Measurements from ENCODE around the gene NUDT17. TPM values are rescaled to one million over a fixed set of nuclear protein-coding genes. Genes with fewer than 3 reads are reported as not detected.

Gene NUDT17
- total and polyA plus RNA-seq, 2 of the 8 experiments (the other 6 are each of a cell fraction or from before 2014, with no cell fraction given): 2.7 to 4.1 TPM

- DNase-seq (ENCODE audit: low read depth in 1 of 2, low spot score in 2 of 2) (no peak), FAIRE-seq (no peak)
- Histone ChIP-seq H2BK15ac (ENCODE audit: low read length) (no peak overlapping the region), H4K5ac (ENCODE audit: insufficient read length, low read depth, low read length) (no peak overlapping the region), H3K23ac (ENCODE audit: insufficient read length) (no peak overlapping the region), H3K79me2 (ENCODE audit: control insufficient read depth in 1 of 2, insufficient read depth in 2 of 2, low read length in 2 of 2) (no peaks in the 10 kb centered on the region), H3K4me3 (ENCODE audit: extremely low read depth in 1 of 4, insufficient read depth in 2 of 4, low read depth in 3 of 4, low read length in 4 of 4) (no peak overlapping the region), H3K4me2 (ENCODE audit: insufficient read depth in 1 of 2, low read depth in 2 of 2, low read length in 2 of 2) (no peak overlapping the region; a peak in 1 of 4 replicates), H3K27me3 (replicated peaks in 1 of 4; ENCODE audit: control insufficient read depth in 3 of 4, extremely low read depth in 1 of 4, insufficient read depth in 3 of 4, low read length in 3 of 4) (peaks cover 0 to 21% (median 15%) of the 10 kb centered on the region in 4 experiments; a peak in 6 of 7 replicates), H3K36me3 (ENCODE audit: control insufficient read depth in 2 of 4, insufficient read depth in 4 of 4, low read length in 3 of 4) (no peaks in the 10 kb centered on the region), H2AFZ (ENCODE audit: low read length) (no peak overlapping the region), H4K8ac (ENCODE audit: extremely low read depth, insufficient read depth, low read length) (no peak overlapping the region), H4K91ac (replicated peaks; ENCODE audit: insufficient read length, low read length) (no peak overlapping the region), H3K4ac (replicated peaks; ENCODE audit: insufficient read length, low read depth, low read length) (no peak overlapping the region), H3K9me3 (ENCODE audit: insufficient read depth in 2 of 2, low read depth in 1 of 2, low read length in 1 of 2) (no peaks in the 10 kb centered on the region), H3K18ac (ENCODE audit: extremely low read depth, low read length) (no peak overlapping the region), H2BK5ac (ENCODE audit: low read depth, low read length) (no peak overlapping the region), H3K14ac (ENCODE audit: insufficient read length) (no peak overlapping the region), H3K4me1 (replicated peaks in 1 of 4; ENCODE audit: control insufficient read depth in 3 of 4, insufficient read depth in 4 of 4, low read length in 3 of 4) (peaks cover 0 to 6% (median 0%) of the 10 kb centered on the region in 4 experiments; a peak in 3 of 7 replicates), H3K79me1 (ENCODE audit: low read depth, low read length) (no peaks in the 10 kb centered on the region), H3K27ac (ENCODE audit: low read depth, low read length) (no peak overlapping the region), H3K23me2 (ENCODE audit: low read depth, low read length) (peaks cover 5% of the 10 kb centered on the region; the same call in 1 of the 2 replicates), H2BK12ac (ENCODE audit: low read depth, low read length) (no peak overlapping the region), H2BK120ac (replicated peaks; ENCODE audit: low read depth, low read length) (no peak overlapping the region), H2BK20ac (ENCODE audit: low read length) (no peak overlapping the region), H3K56ac (replicated peaks; ENCODE audit: insufficient read length, low read depth, low read length) (no peak overlapping the region), H3K9ac (replicated peaks in 1 of 4; ENCODE audit: extremely low read depth in 1 of 4, low read depth in 3 of 4, low read length in 3 of 4) (no peak overlapping the region), H2AK5ac (ENCODE audit: low read depth, low read length) (no peak overlapping the region), H4K20me1 (replicated peaks in 1 of 2; ENCODE audit: control insufficient read depth in 1 of 2, insufficient read depth in 2 of 2, low read length in 2 of 2) (no peaks in the 10 kb centered on the region)
- CTCF ChIA-PET (ENCODE audit: partially characterized antibody): interaction anchor here (3.8 to 5.0 kb wide), 2 partner anchors 12 to 26 kb away, joined by 18 to 19 read pairs; partner anchors contain the start of gene ITGA10
- POLR2A ChIA-PET (ENCODE audit: partially characterized antibody): interaction anchor here (1.0 to 1.3 kb wide), 2 partner anchors 8 to 40 kb away, joined by 3 read pairs; no protein-coding TSS in a partner anchor
- 63% methylated on average over 1 of the region's 1 CpG; no CpG with 5 or more reads in 1 of the 2 experiments for WGBS, 2 experiments (ENCODE audit: extremely low coverage in 1 of 2, insufficient coverage in 1 of 2, insufficient read length in 1 of 2, insufficient replicate concordance in 2 of 2, low coverage in 1 of 2, low lambda C conversion rate in 2 of 2, missing lambda C conversion rate in 1 of 2)
- TF ChIP-seq SIN3A (conservative IDR thresholded peaks at IDR 0.05 in 1 of 2, IDR thresholded peaks at IDR 0.05 in 1 of 2; ENCODE audit: low read depth in 1 of 2, low read length in 2 of 2) (no peak), USF2 (IDR thresholded peaks at IDR 0.05; ENCODE audit: low read length) (no peak), HDAC2 (IDR thresholded peaks at IDR 0.05; ENCODE audit: borderline replicate concordance in 1 of 2, low read depth in 2 of 2, low read length in 2 of 2) (no peak), ATF2 (IDR thresholded peaks at IDR 0.05; ENCODE audit: low read length) (no peak), RAD21 (IDR thresholded peaks at IDR 0.05 in 1 of 2, conservative IDR thresholded peaks at IDR 0.05 in 1 of 2; ENCODE audit: low read depth in 2 of 2, low read length in 2 of 2) (no peak), SP4 (IDR thresholded peaks at IDR 0.05; ENCODE audit: low read length) (no peak), GABPA (IDR thresholded peaks at IDR 0.05; ENCODE audit: borderline replicate concordance, insufficient read depth, low read length) (no peak), CBX5 (IDR thresholded peaks at IDR 0.05; ENCODE audit: low read depth, low read length) (no peak), POLR2A (IDR thresholded peaks at IDR 0.05; ENCODE audit: control extremely low read depth in 1 of 2, low read depth in 2 of 2, low read length in 2 of 2) (no peak), GTF2F1 (IDR thresholded peaks at IDR 0.05; ENCODE audit: borderline replicate concordance, low read depth, low read length) (no peak)
Measured at GRCh38 chr1:145884675-145885074, 39.2 kb downstream of the NUDT17 start.
